Fibroblast of the aortic adventitia (primary cell): ENCODE results near the gene FOXB1. TPM values are rescaled to one million over a fixed set of nuclear protein-coding genes. Genes with fewer than 3 reads are reported as not detected.

ENCODE experiments used
- DNase-seq: peaks from one replicate; pipeline ENCODE4 v3.0.0-alpha.2; 2010; ENCODE audit warnings: low read depth
- H3K4me3 ChIP-seq: 2 replicates; pipeline ENCODE4 v1.5.1; 2011; ENCODE audit warnings: low read depth, mild to moderate bottlenecking, control low read depth, low read length, moderate library complexity
- total RNA-seq: library from RNA; depleted of rRNA; stranded (reverse); fragments of >200 nt; gene quantifications from 2 replicates; pipeline ENCODE4 v1.2.3, GENCODE V29; 2012; ENCODE audit warnings: low replicate concordance
- TF ChIP-seq, protein P1 (sequence below): IDR thresholded peaks from 2 replicates; pipeline ENCODE4 v1.5.1; 2011; ENCODE audit warnings: mild to moderate bottlenecking, low read length, control low read depth, inconsistent platforms; ENCODE audit not compliant: insufficient read depth

Gene FOXB1
- total RNA-seq, 1 donor = not detected

DNA sequence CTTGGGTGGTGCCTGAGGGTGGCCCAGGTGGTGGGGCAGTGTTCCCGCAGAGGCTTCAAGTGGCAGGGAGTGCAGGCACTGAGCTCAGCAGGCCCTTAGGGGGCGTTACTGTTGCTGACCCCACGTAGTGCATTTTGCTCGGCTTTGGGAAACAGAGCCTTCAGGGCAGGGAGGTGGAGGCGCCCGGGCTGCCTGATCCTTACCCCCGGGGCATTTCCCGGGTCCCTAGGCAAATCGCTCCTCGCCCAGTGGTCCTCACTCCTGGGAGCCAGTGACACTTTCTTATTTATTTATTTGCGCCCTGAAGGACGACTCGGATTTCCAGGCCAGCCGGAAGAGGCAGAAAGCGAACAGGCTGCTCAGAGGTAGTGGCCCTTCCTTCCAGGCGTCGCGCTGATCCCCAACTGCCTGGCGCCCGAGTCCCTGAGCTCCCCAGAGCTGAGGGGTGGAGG is 10.1 kb upstream of the FOXB1 start:
- TF ChIP-seq, protein P1, sequence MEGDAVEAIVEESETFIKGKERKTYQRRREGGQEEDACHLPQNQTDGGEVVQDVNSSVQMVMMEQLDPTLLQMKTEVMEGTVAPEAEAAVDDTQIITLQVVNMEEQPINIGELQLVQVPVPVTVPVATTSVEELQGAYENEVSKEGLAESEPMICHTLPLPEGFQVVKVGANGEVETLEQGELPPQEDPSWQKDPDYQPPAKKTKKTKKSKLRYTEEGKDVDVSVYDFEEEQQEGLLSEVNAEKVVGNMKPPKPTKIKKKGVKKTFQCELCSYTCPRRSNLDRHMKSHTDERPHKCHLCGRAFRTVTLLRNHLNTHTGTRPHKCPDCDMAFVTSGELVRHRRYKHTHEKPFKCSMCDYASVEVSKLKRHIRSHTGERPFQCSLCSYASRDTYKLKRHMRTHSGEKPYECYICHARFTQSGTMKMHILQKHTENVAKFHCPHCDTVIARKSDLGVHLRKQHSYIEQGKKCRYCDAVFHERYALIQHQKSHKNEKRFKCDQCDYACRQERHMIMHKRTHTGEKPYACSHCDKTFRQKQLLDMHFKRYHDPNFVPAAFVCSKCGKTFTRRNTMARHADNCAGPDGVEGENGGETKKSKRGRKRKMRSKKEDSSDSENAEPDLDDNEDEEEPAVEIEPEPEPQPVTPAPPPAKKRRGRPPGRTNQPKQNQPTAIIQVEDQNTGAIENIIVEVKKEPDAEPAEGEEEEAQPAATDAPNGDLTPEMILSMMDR = no peak
- no peak overlapping the region for H3K4me3 ChIP-seq
- no peak for DNase-seq

DNA sequence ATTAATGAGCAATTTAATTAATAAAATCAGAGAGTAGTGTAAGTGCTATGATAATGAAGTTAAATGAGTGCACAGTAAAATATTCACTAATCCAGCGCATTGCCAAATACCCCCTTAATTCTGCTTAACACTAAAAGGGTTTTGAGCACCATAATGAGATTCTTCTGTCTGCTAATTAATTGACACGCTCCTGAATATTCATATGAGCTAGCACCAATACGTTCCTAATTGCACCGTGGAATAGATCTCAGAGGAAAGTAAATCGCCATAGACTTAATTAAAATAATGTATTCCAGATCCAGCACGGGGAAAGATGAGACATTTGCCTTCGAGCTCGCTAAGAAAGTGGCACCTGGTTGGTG is 9.6 kb upstream of the FOXB1 start:
- TF ChIP-seq, protein P1 = no peak
- no peak for DNase-seq
- H3K4me3 ChIP-seq = no peak overlapping the region

DNA sequence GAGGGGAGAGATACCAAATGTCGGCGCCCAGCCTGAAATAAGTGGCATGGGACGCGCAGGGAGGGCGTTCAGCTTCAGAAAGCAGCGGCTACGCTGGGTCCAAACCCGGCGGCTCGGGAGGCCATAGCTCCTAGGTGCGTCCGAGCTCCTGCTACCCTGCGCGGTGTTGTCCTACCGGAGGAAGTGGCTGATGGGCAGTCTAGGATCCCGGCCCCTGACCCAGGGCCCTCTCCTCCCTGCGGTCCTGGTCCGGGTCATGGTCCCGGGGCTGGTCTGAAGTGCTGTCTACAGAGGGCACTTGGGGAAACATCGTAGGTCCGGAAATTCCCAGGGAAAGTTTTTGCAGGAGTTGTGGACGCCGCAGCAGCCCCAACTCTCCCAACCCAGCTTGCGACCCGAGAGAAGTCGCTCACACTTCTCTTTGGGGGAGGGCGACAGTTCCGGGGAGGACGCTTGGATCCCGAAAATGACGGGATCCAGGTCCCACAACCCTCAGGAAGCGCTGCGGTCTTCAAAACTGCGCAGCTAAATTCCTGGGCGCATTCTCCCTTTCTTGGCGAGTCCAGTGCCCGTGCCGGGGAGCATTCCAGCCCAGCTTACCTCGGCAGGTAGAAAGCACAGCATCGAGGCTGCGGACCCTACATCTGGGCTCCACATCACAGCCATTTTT is 9.1 kb upstream of the FOXB1 start:
- TF ChIP-seq, protein P1 = no peak
- no peak for DNase-seq
- no peak overlapping the region for H3K4me3 ChIP-seq

DNA sequence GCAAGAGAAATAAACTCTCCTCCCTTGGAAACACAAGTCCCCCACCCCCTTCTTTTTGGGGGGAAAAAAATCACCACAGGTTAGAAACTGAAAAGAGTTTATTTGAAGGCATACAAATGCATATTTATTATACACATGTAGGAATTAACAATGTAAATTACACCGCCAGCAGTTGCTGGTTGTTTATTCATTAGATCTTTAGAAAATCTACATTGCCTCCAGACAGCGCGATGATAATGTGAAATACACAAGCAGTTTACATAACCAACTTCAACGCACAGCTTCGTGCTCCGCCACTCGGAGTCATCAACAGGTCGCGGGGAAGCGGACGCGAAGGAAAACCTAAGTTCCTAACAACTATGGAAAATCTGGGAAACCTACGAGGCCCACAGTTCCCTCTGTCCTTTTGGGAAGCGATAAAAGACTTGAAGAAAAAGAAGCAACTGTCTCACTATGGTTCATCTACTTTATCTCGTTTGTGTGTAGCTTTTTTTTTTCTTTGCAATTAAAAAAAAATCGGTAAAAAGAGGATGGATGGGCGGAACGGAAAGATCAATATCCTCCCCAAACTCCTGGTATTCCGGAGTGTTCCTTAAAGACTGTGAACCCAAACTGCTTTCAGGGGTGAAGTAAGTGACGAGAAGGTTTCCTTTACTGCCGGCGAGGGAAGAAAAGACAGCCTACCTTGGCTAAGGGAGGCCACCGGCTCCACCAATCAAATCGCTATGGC is 8.4 kb upstream of the FOXB1 start:
- TF ChIP-seq, protein P1 = no peak
- H3K4me3 ChIP-seq = no peak overlapping the region
- DNase-seq = no peak

DNA sequence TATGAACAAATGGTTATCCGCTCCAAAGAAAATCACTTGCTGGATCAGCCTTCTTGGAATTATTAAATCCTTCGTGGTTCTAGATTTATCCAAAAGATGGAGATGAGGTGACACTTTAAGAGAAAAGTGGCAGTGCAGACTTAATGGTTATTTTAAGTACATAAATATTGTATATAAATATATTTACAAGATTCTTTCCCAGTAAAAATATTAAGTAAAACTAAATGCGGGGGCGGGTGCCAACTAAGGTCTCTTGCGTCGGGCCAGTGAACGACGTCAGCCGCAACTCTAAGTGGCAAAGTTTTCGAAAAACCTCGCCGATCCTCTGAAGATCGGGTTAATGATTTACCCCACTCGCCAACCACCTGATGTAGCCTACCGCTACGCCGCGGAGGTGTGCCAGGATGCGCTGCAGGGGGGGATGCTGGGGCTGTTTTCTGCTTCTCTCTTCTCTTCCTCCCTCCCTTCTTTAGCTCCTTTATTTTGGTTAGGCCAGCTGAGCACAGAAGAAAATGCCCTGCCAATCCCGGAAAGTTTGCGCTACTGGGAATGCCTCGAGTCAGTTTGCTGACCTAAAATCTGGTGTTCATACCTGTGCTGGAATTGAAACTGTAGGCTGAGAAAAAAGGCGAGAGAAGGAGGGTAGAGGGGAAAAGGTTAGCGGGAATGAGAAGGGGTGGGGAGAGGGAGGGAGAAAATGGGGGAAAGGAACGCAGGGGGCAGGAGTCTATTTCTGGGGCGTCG is 7.6 kb upstream of the FOXB1 start:
- DNase-seq = no peak
- no peak overlapping the region for H3K4me3 ChIP-seq
- TF ChIP-seq, protein P1 = no peak

DNA sequence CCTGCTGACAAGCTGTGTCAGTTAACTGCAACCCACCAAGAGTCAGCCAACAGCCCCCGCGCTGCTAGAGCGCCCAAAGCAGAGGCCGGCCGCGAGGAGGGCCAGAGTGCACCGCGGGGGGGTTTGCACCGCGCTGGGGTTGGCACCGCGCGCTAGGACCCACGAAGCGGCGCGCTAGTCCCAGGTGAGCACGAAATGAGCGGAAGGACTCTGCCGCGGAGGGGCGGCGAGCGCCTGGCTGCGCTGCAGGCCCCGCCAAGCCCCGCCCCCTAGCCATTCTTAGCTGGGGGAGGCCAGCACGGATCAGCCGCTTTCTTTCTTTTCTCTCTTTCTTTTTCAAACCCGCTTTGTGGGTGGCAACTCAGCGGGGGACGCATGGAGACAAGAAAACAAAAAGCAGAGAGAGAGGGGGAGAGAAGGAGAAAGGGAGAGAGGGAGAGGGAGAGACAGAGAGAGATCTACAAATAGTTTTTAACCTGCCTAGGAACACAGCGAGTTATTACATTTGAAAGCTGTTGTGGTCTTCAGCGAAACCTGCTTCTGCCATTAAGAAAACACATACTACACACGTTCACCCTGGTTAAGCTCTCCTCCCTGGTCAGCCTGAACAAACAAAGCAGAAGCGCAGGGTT is 6.9 kb upstream of the FOXB1 start:
- TF ChIP-seq, protein P1 = no peak

More for the DNA sequence above, 6.9 kb upstream of the FOXB1 start:
- DNase-seq = no peak
- no peak overlapping the region for H3K4me3 ChIP-seq
